ENCODE results near the gene SLC1A3. TPM values are rescaled to one million over a fixed set of nuclear protein-coding genes. Genes with fewer than 3 reads are reported as not detected.

SLC1A3 gene
- total and polyA plus RNA-seq, 2 donors (not counting 1 experiment from before 2014, with no cell fraction given) = 0.37 TPM; not detected in 1

DNA sequence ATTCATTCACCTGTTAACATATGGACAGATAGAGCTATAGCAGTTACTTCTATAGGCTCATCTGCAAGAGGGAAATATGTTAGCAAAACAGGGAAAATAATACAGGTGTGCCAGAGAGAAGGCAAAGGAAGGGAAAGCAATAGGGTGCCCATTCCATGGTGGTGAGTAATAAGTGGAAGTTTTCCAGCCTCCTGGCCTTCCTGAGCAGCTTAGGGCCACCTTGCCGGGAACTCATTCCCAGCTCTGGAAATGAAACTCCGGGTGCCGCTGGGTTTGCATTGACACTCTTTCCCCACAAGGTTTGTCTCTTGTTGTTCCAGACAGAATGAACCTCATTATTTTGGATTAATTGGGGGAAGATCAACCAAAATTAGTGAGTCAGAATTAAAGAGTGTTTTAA is 58.4 kb downstream of the SLC1A3 start:
- Mint-ChIP-seq H3K27ac (no peak overlapping the region), H3K4me3 (no peak overlapping the region), H3K27me3 (peaks cover 7% of the 10 kb centered on the region), H3K4me1 (no peaks in the 10 kb centered on the region), H3K9me3 (ENCODE audit: insufficient read depth) (no peaks in the 10 kb centered on the region)
- no peak for DNase-seq
- Histone ChIP-seq H4K20me1 (ENCODE audit: control insufficient read depth, insufficient read depth, low read length, poor library complexity, severe bottlenecking) (no peaks in the 10 kb centered on the region), H3K79me2 (ENCODE audit: control insufficient read depth, insufficient read depth, low read length) (no peaks in the 10 kb centered on the region), H3K36me3 (replicated peaks in 1 of 2; ENCODE audit: control extremely low read depth in 1 of 2, control insufficient read depth in 1 of 2, extremely low read depth in 1 of 2, insufficient read depth in 2 of 2, low read length in 1 of 2) (no peaks in the 10 kb centered on the region), H3K4me3 (ENCODE audit: control extremely low read depth in 1 of 5, extremely low read depth in 1 of 5, insufficient read depth in 1 of 5, low read depth in 2 of 5, low read length in 4 of 5) (no peak overlapping the region), H3K27ac (ENCODE audit: low read length in 2 of 2) (no peak overlapping the region), H3K4me2 (replicated peaks; ENCODE audit: low read depth, low read length, poor library complexity, severe bottlenecking) (no peak overlapping the region), H2AFZ (ENCODE audit: insufficient read depth, low read depth, low read length, poor library complexity, severe bottlenecking) (no peak overlapping the region), H3K9ac (ENCODE audit: low read length) (no peak overlapping the region), H3K9me3 (ENCODE audit: control extremely low read depth in 1 of 3, control insufficient read depth in 2 of 3, insufficient read depth in 1 of 3, low read length in 2 of 3) (no peaks in the 10 kb centered on the region), H3K4me1 (ENCODE audit: control insufficient read depth in 2 of 2, insufficient read depth in 2 of 2, low read length in 2 of 2) (no peaks in the 10 kb centered on the region), H3K27me3 (replicated peaks in 1 of 4; ENCODE audit: control extremely low read depth in 1 of 4, control insufficient read depth in 3 of 4, insufficient read depth in 4 of 4, low read length in 3 of 4) (no peaks in the 10 kb centered on the region)
- ATAC-seq (ENCODE audit: low read depth) = no peak
- POLR2A ChIA-PET = no interaction called here
- no CpG with 5 or more reads among the region's 3 CpGs for WGBS (ENCODE audit: insufficient coverage)
- intact Hi-C loops (cut with micrococcal nuclease) = no loop called here
- CTCF ChIA-PET = no interaction called here
- TF ChIP-seq EZH2 (IDR thresholded peaks at IDR 0.05; ENCODE audit: borderline replicate concordance, insufficient read depth, low read depth, low read length, poor library complexity, severe bottlenecking) (no peak), CTCF (IDR thresholded peaks at IDR 0.05) (no peak)

DNA sequence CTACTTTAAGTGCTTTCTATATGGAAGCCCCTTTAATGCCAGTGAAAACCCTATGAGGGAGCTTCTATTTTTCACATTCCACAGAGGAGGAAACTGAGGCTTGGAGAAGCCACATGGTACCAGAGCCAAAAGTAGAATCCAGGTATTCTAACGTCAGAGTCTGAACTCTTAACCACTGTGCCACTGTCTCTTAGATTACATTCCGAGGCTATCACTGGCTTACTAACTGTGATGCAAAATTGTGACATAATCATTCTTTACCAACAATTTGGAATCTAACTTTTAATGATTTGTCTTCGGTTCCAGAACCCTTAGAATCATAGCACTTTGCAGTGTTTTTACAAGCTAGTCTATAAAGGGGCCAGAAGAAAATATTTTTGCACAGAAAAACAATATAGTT is 59.2 kb downstream of the SLC1A3 start:
- ChIA-PET POLR2A (no interaction called here), CTCF (no interaction called here)
- DNase-seq (no peak), ATAC-seq (ENCODE audit: low read depth) (no peak)
- no peak for TF ChIP-seq CTCF (IDR thresholded peaks at IDR 0.05)
- Histone ChIP-seq H4K20me1 (ENCODE audit: control insufficient read depth, insufficient read depth, low read length, poor library complexity, severe bottlenecking) (no peaks in the 10 kb centered on the region), H3K9me3 (ENCODE audit: control extremely low read depth in 1 of 3, control insufficient read depth in 2 of 3, insufficient read depth in 1 of 3, low read length in 2 of 3) (no peaks in the 10 kb centered on the region), H2AFZ (ENCODE audit: insufficient read depth, low read depth, low read length, poor library complexity, severe bottlenecking) (no peak overlapping the region), H3K9ac (ENCODE audit: low read length) (no peak overlapping the region), H3K4me2 (replicated peaks; ENCODE audit: low read depth, low read length, poor library complexity, severe bottlenecking) (no peak overlapping the region), H3K36me3 (replicated peaks in 1 of 2; ENCODE audit: control extremely low read depth in 1 of 2, control insufficient read depth in 1 of 2, extremely low read depth in 1 of 2, insufficient read depth in 2 of 2, low read length in 1 of 2) (no peaks in the 10 kb centered on the region), H3K4me1 (ENCODE audit: control insufficient read depth in 2 of 2, insufficient read depth in 2 of 2, low read length in 2 of 2) (no peaks in the 10 kb centered on the region), H3K79me2 (ENCODE audit: control insufficient read depth, insufficient read depth, low read length) (no peaks in the 10 kb centered on the region), H3K4me3 (ENCODE audit: control extremely low read depth in 1 of 5, extremely low read depth in 1 of 5, insufficient read depth in 1 of 5, low read depth in 2 of 5, low read length in 4 of 5) (no peak overlapping the region), H3K27me3 (replicated peaks in 1 of 4; ENCODE audit: control extremely low read depth in 1 of 4, control insufficient read depth in 3 of 4, insufficient read depth in 4 of 4, low read length in 3 of 4) (no peaks in the 10 kb centered on the region), H3K27ac (ENCODE audit: low read length in 2 of 2) (no peak overlapping the region)
- Mint-ChIP-seq H3K27me3 (peaks cover 10% of the 10 kb centered on the region), H3K27ac (no peak overlapping the region), H3K4me1 (no peaks in the 10 kb centered on the region), H3K4me3 (no peak overlapping the region), H3K9me3 (ENCODE audit: insufficient read depth) (no peaks in the 10 kb centered on the region)
- intact Hi-C loops (cut with micrococcal nuclease) = no loop called here
- 100% methylated on average over 1 of the region's 3 CpGs for WGBS (ENCODE audit: insufficient coverage)

All from B cell (primary cell).